IMR-90 (cell line): Measurements from ENCODE around the gene ARHGAP10. TPM values are rescaled to one million over a fixed set of nuclear protein-coding genes. Genes with fewer than 3 reads are reported as not detected.

ENCODE experiments used
- ATAC-seq: fragments of 200-7000 bp; cut with Tn5 transposase; 2 replicates; pipeline ENCODE4 v1.9.1; 2020; ENCODE audit warnings: low read depth, mild to moderate bottlenecking, moderate library complexity
- BruUV-seq: library from RNA; stranded (reverse); fragments of 400-500 nt; replicated peaks from 2 replicates; lab custom pipeline; 2021; lab: Mats Ljungman, UMichigan
- CTCF ChIA-PET: fragments of 300-600 bp; formaldehyde crosslinking; extraction: SDS; loops from one replicate; lab custom pipeline; 2021; ENCODE audit warnings: antibody characterized with exemption; lab: Yijun Ruan, JAX
- POLR2A ChIA-PET: fragments of 300-600 bp; sonication (Branson Sonifier 250); formaldehyde crosslinking; loops from one replicate; lab custom pipeline; 2022; ENCODE audit warnings: antibody characterized with exemption; ENCODE audit not compliant: unreplicated experiment; lab: Charles Lee
- DNase-seq: peaks from one replicate; pipeline ENCODE4 v3.0.0; 2013
- H2AFZ ChIP-seq: replicated peaks from 2 replicates; pipeline ENCODE3; 2013; ENCODE audit warnings: low read length, mild to moderate bottlenecking; ENCODE audit not compliant: poor library complexity
- H2AK5ac ChIP-seq: 2 replicates; pipeline ENCODE4 v1.6.1; 2013; ENCODE audit warnings: low read depth, low read length, inconsistent platforms
- H2AK9ac ChIP-seq: replicated peaks from 2 replicates; pipeline ENCODE3; 2013; ENCODE audit warnings: mild to moderate bottlenecking, low read depth, low read length, moderate library complexity; ENCODE audit not compliant: poor library complexity
- H2BK120ac ChIP-seq: 2 replicates; pipeline ENCODE4 v1.6.1; 2013; ENCODE audit warnings: low read depth, low read length, inconsistent platforms
- H2BK15ac ChIP-seq: 3 replicates; pipeline ENCODE4 v1.6.1; 2013; ENCODE audit warnings: low read depth, low read length, inconsistent platforms
- H2BK20ac ChIP-seq: 2 replicates; pipeline ENCODE4 v1.6.1; 2013; ENCODE audit warnings: low read depth, mild to moderate bottlenecking, inconsistent platforms, low read length, moderate library complexity
- H2BK5ac ChIP-seq: 2 replicates; pipeline ENCODE4 v1.6.1; 2013; ENCODE audit warnings: mild to moderate bottlenecking, low read depth, low read length, inconsistent platforms; ENCODE audit not compliant: poor library complexity, severe bottlenecking
- H3K14ac ChIP-seq: replicated peaks from 2 replicates; pipeline ENCODE4 v1.6.1; 2013; ENCODE audit warnings: low read depth, low read length, inconsistent platforms
- H3K18ac ChIP-seq: 2 replicates; pipeline ENCODE4 v1.6.1; 2013; ENCODE audit warnings: low read depth, low read length, control low read depth
- H3K23ac ChIP-seq: 2 replicates; pipeline ENCODE4 v1.6.1; 2013; ENCODE audit warnings: low read depth, low read length, inconsistent platforms
- H3K27ac ChIP-seq: 2 replicates; pipeline ENCODE4 v1.5.1; 2013; ENCODE audit warnings: mild to moderate bottlenecking, control low read depth, low read length; ENCODE audit not compliant: insufficient read depth
- H3K27me3 ChIP-seq: 2 replicates; pipeline ENCODE4 v1.6.1; 2013; ENCODE audit warnings: low read length; ENCODE audit not compliant: control insufficient read depth, insufficient read depth
- H3K36me3 ChIP-seq: 2 replicates; pipeline ENCODE4 v1.6.1; 2013; ENCODE audit warnings: low read length, mixed read lengths; ENCODE audit not compliant: control insufficient read depth, insufficient read depth
- H3K4ac ChIP-seq: 2 replicates; pipeline ENCODE4 v1.6.1; 2013; ENCODE audit warnings: low read depth, low read length, inconsistent platforms
- H3K4me1 ChIP-seq: 2 replicates; pipeline ENCODE4 v1.6.1; 2013; ENCODE audit warnings: low read length, mixed read lengths; ENCODE audit not compliant: control insufficient read depth, insufficient read depth
- H3K4me2 ChIP-seq: 2 replicates; pipeline ENCODE4 v1.6.1; 2013; ENCODE audit warnings: low read depth, mild to moderate bottlenecking, control low read depth, low read length, moderate library complexity
- H3K4me3 ChIP-seq: 2 replicates; pipeline ENCODE4 v1.5.1; 2013; ENCODE audit warnings: low read depth, mild to moderate bottlenecking, control low read depth, low read length, moderate library complexity; ENCODE audit not compliant: insufficient read depth
- H3K56ac ChIP-seq: 2 replicates; pipeline ENCODE4 v1.6.1; 2013; ENCODE audit warnings: low read length, inconsistent platforms; ENCODE audit not compliant: insufficient read depth; ENCODE audit errors: extremely low read depth
- H3K79me1 ChIP-seq, 2 experiments: 2 replicates each; pipeline ENCODE4 v1.6.1; 2013; ENCODE audit warnings: low read length in 2 of 2, inconsistent platforms in 1 of 2, low read depth in 1 of 2
- H3K9ac ChIP-seq: 2 replicates; pipeline ENCODE4 v1.6.1; 2013; ENCODE audit warnings: low read depth, low read length, control low read depth
- H3K9me1 ChIP-seq: 2 replicates; pipeline ENCODE4 v1.6.1; 2013; ENCODE audit warnings: low read length, inconsistent platforms; ENCODE audit not compliant: insufficient read depth
- H3K9me3 ChIP-seq: 2 replicates; pipeline ENCODE4 v1.6.1; 2013; ENCODE audit warnings: low read length; ENCODE audit not compliant: control insufficient read depth, insufficient read depth
- H4K20me1 ChIP-seq: 2 replicates; pipeline ENCODE4 v1.6.1; 2013; ENCODE audit warnings: low read length, inconsistent platforms; ENCODE audit not compliant: insufficient read depth
- H4K5ac ChIP-seq: 2 replicates; pipeline ENCODE4 v1.6.1; 2013; ENCODE audit warnings: mild to moderate bottlenecking, low read depth, low read length, control low read depth
- H4K8ac ChIP-seq, 2 experiments: 2 replicates each; pipeline ENCODE4 v1.6.1; 2013; ENCODE audit warnings: low read depth in 2 of 2, low read length in 2 of 2, control low read depth in 1 of 2, inconsistent platforms in 1 of 2
- H4K91ac ChIP-seq: 2 replicates; pipeline ENCODE4 v1.6.1; 2013; ENCODE audit warnings: low read depth, low read length, inconsistent platforms; ENCODE audit not compliant: insufficient read depth
- CHD1 ChIP-seq: IDR thresholded peaks from 2 replicates; pipeline ENCODE4 v1.6.1; 2012; ENCODE audit warnings: low read depth, low read length, improper control_type of control experiment
- CTCF ChIP-seq: conservative IDR thresholded peaks from 2 replicates; pipeline ENCODE4 v1.5.1; 2012; ENCODE audit warnings: mild to moderate bottlenecking, low read depth, low read length, improper control_type of control experiment
- MAFK ChIP-seq: IDR thresholded peaks from 2 replicates; pipeline ENCODE4 v1.6.1; 2012; ENCODE audit warnings: low read depth, low read length, improper control_type of control experiment
- MAZ ChIP-seq: IDR thresholded peaks from 2 replicates; pipeline ENCODE4 v1.6.1; 2012; ENCODE audit warnings: low read depth, mild to moderate bottlenecking, low read length, improper control_type of control experiment, moderate library complexity, borderline replicate concordance
- MXI1 ChIP-seq: IDR thresholded peaks from 2 replicates; pipeline ENCODE4 v1.6.1; 2012; ENCODE audit warnings: low read depth, mild to moderate bottlenecking, low read length, moderate library complexity, borderline replicate concordance
- NFE2L2 ChIP-seq: fragments of 150-350 bp; IDR thresholded peaks from 2 replicates; pipeline ENCODE4 v1.6.1; 2016; ENCODE audit warnings: low read depth, mild to moderate bottlenecking, low read length
- POLR2A ChIP-seq: IDR thresholded peaks from 2 replicates; pipeline ENCODE4 v1.6.1; 2012; ENCODE audit warnings: mild to moderate bottlenecking, low read depth, low read length
- RCOR1 ChIP-seq: IDR thresholded peaks from 2 replicates; pipeline ENCODE4 v1.6.1; 2012; ENCODE audit warnings: mild to moderate bottlenecking, low read length, improper control_type of control experiment; ENCODE audit not compliant: insufficient replicate concordance
- RFX5 ChIP-seq: IDR thresholded peaks from 2 replicates; pipeline ENCODE4 v1.8.0; 2012; ENCODE audit warnings: low read depth, mild to moderate bottlenecking, low read length, moderate library complexity
- SMC3 ChIP-seq: fragments of 150-350 bp; IDR thresholded peaks from 2 replicates; pipeline ENCODE4 v1.6.1; 2016; ENCODE audit warnings: low read depth, mild to moderate bottlenecking, antibody characterized with exemption, low read length, moderate library complexity
- USF2 ChIP-seq: fragments of 150-350 bp; IDR thresholded peaks from 2 replicates; pipeline ENCODE4 v1.6.1; 2017; ENCODE audit warnings: mild to moderate bottlenecking, antibody characterized with exemption, low read length, low read depth
- WGBS, 2 experiments: methylation state at CpG; one replicate each; pipeline versions ENCODE4 v1.1.5 to v1.1.7; 2013; ENCODE audit warnings: missing lambda C conversion rate in 2 of 2; ENCODE audit not compliant: insufficient read length in 1 of 2; ENCODE audit errors: extremely low coverage in 2 of 2; 5-methylcytosine and 5-hydroxymethylcytosine counted together
- dilution Hi-C: fragments of 300-500 bp; cut with HindIII; formaldehyde crosslinking; loops from one replicate; pipeline ENCODE4 v1.14.3; 2018; ENCODE audit warnings: low sequenced_read_pairs; ENCODE audit not compliant: unreplicated experiment
- in situ Hi-C: fragments of 300-500 bp; cut with MboI; formaldehyde crosslinking; loops from 3 replicates; pipeline ENCODE4 v1.14.3; 2019; ENCODE audit warnings: low sequenced_read_pairs, inconsistent platforms, mixed read lengths
- intact Hi-C: fragments of 100-400 bp; cut with micrococcal nuclease; formaldehyde crosslinking; loops from 2 replicates; pipeline ENCODE4 v1.10.0; 2022
- polyA plus RNA-seq, 3 experiments: library from polyadenylated mRNA; depleted of rRNA; stranded (reverse); fragments of >200 nt; gene quantifications; 2 replicates each; pipeline ENCODE4 v1.2.3, GENCODE V29; 2012; ENCODE audit warnings: low replicate concordance in 1 of 3
- total RNA-seq: library from RNA; depleted of rRNA; stranded (reverse); fragments of >200 nt; gene quantifications from 2 replicates; pipeline ENCODE4 v1.2.3, GENCODE V29; 2012
- TF ChIP-seq, protein P1 (sequence below): fragments of 150-350 bp; IDR thresholded peaks from 2 replicates; pipeline ENCODE4 v1.6.1; 2016; ENCODE audit warnings: low read depth, mild to moderate bottlenecking, low read length, moderate library complexity, borderline replicate concordance

Gene ARHGAP10
- total and polyA plus RNA-seq, 2 of the 4 experiments (the other 2 are of a cell fraction), result 27.1 to 29.4 TPM

DNA sequence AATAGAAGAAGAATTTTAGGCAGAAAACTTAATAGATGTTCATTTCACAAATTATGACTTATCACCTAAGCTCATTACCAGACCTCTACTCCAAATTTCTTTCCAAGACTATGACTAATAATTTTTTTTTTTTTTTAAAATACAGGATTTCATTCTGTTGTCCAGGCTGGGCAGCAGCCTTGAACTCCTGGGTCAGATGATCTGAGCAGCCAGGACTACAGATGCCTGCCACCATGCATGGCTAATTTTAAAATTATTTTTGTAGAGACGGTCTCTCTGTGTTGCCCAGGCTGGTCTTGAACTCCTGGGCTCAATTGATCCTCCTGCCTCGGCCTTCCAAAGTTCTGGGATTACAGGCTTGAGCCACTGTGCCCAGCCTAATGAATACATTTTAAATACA, 119.2 kb downstream of the ARHGAP10 start:
- H3K4me1 ChIP-seq, result peaks cover 13% of the 10 kb centered on the region
- no peak overlapping the region for H3K4me3 ChIP-seq
- H4K8ac ChIP-seq, result no peak overlapping the region
- no peak overlapping the region for H4K91ac ChIP-seq
- peaks cover 9% of the 10 kb centered on the region; the same call in 1 of the 2 replicates for H4K20me1 ChIP-seq
- no peak overlapping the region for H4K5ac ChIP-seq
- no peak overlapping the region for H3K23ac ChIP-seq
- no peak overlapping the region for H2AK9ac ChIP-seq
- H2BK20ac ChIP-seq, result no peak overlapping the region
- no peak overlapping the region for H2BK15ac ChIP-seq
- no peak overlapping the region for H3K27ac ChIP-seq
- dilution Hi-C loops (no loop called here), in situ Hi-C loops (loop anchor here (25.0 kb wide), 1 partner anchor 339 kb away; no protein-coding TSS in a partner anchor), intact Hi-C loops (no loop called here)
- H3K9me3 ChIP-seq, result no peaks in the 10 kb centered on the region; the same call in 1 of the 2 replicates
- no peak overlapping the region for H2AK5ac ChIP-seq
- no peak overlapping the region for H2AFZ ChIP-seq
- peaks cover 2% of the 10 kb centered on the region; the same call in 1 of the 2 replicates for H3K9me1 ChIP-seq
- ChIA-PET POLR2A (no interaction called here), CTCF (no interaction called here)
- no peak overlapping the region for H3K14ac ChIP-seq
- no peak overlapping the region for H3K4me2 ChIP-seq
- DNase-seq (no peak), ATAC-seq (no peak)
- H3K9ac ChIP-seq, result no peak overlapping the region
- no peak overlapping the region for H2BK5ac ChIP-seq
- H3K4ac ChIP-seq, result no peak overlapping the region
- H3K18ac ChIP-seq, result no peak overlapping the region
- no TSS peak for BruUV-seq
- H3K56ac ChIP-seq, result no peak overlapping the region
- H2BK120ac ChIP-seq, result no peak overlapping the region
- peaks cover 6% of the 10 kb centered on the region for H3K36me3 ChIP-seq
- no peaks in the 10 kb centered on the region for H3K27me3 ChIP-seq
- 100% methylated on average over 1 of the region's 2 CpGs; no CpG with 5 or more reads in 1 of the 2 experiments for WGBS, 2 experiments
- peaks cover 41 to 66% of the 10 kb centered on the region in 2 experiments for H3K79me1 ChIP-seq
- TF ChIP-seq MAFK (no peak), USF2 (no peak), SMC3 (no peak), MAZ (no peak), CTCF (no peak), RFX5 (no peak), NFE2L2 (no peak), POLR2A (no peak), CHD1 (no peak), RCOR1 (no peak), MXI1 (no peak)
- TF ChIP-seq, protein P1, sequence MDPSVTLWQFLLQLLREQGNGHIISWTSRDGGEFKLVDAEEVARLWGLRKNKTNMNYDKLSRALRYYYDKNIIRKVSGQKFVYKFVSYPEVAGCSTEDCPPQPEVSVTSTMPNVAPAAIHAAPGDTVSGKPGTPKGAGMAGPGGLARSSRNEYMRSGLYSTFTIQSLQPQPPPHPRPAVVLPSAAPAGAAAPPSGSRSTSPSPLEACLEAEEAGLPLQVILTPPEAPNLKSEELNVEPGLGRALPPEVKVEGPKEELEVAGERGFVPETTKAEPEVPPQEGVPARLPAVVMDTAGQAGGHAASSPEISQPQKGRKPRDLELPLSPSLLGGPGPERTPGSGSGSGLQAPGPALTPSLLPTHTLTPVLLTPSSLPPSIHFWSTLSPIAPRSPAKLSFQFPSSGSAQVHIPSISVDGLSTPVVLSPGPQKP, result no peak
